Posterior vena cava (tissue), 2 donors: Measurements from ENCODE around the gene PDZD2. TPM values are rescaled to one million over a fixed set of nuclear protein-coding genes. Genes with fewer than 3 reads are reported as not detected.
"Not testable (repeated sequence)": the region's sequence is repeated elsewhere in the genome, so short reads cannot be mapped to it uniquely, and the experiment has no call there.

Experiments used
- DNase-seq: peaks from one replicate; pipeline ENCODE4 v3.0.0-alpha.2; 2020; ENCODE audit warnings: low spot score
- intact Hi-C, 2 donors: fragments of 100-400 bp; cut with DNase I; formaldehyde crosslinking; loops; one replicate each; pipeline versions ENCODE4 v1.14.1 to v1.14.2; 2022 to 2023
- total RNA-seq, 2 donors: library from RNA; stranded (reverse); fragmentation: NEBNext Ultra II Directional; extraction: Animal tissue kit (Norgen Biotek cat#: 25700); gene quantifications; one replicate each; pipeline ENCODE4 v1.2.1, GENCODE V29; 2021
- donor health status: DM: yes; HTN: yes; CAD: no.
- donor health status: DM: yes; HTN: yes; CAD: no.

The PDZD2 gene
- total RNA-seq, 2 donors from 2014 or later, result 4.1 to 4.9 TPM

GRCh38 chr5:32058101-32058500 is 419.2 kb downstream of the PDZD2 start:
- intact Hi-C loops, result no loop called here
- no peak for DNase-seq

DNA sequence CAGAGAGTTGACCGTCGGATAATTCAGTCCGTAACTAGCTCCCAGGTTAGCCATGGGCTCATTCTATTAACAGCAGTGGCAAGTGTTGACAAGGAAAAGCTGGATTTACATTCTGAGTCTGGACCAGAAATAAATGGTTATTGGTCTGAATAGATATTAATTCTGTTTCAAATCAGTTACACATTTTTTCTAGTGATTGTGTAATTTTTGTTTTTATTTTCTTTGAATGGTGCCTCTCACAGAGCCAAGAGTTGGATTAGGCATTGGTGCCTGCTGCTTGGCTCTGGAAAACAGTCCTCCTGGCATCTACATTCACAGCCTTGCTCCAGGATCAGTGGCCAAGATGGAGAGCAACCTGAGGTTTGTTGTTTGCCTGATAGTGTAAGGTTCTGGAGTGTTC is 420.1 kb downstream of the PDZD2 start:
- no peak for DNase-seq
- intact Hi-C loops, result no loop called here

DNA sequence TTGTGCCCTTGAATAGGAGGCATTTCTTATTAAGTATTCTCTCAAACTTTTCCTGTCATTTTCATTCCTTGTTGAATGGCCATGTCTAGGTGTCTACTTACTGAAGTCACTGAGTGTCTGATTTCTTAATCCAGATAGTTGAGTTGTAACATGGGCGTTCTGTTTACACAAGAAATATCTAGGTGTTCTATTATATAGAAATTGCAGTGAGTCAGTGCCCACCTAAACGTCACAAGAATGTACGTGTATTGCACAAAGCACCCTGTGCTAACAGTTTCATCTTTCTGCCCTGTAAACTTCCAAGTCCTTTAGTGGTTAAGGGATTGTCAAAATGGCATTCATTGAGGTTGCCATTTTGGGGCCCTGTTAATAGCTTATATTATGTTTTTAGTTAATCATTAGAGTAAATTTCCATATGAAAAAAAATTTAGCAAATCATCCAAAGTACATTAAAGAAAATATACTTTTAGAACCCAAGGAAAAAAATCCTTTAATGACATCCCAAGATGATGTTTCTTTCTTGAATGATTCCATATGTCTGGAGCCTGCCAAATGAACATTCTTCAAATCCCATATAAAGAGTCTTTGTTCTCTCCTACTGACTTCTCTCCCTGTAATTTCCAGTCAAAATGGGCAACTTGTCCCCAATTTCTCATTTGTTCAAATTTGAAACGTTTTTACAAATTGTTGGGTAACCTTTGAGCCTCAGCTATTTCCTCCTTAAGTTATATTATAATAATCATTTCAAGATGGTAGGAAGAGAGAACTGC is 421.0 kb downstream of the PDZD2 start:
- intact Hi-C loops, result no loop called here
- no peak for DNase-seq

DNA sequence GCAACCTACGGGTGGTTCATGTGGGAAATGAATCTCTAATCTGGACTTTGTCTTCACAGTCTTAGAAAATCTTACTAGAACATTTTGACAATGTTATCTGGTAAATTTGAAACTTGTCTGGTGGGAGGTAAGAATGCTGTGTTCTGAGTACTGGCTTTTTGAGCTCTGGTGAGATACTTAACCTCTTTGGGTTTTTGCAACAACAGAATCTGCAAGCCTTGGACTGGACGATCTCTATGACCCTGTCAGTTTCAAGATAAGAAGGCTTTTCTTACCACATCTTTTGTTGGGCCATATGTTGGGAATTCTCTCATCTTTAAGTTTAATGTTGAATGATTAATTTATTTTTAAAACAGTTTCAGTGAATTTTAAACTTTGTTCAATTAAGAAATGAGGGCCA is 422.3 kb downstream of the PDZD2 start:
- intact Hi-C loops, result no loop called here
- no peak for DNase-seq

GRCh38 chr5:32066448-32066847 is 427.5 kb downstream of the PDZD2 start:
- intact Hi-C loops, result no loop called here
- no peak for DNase-seq

DNA sequence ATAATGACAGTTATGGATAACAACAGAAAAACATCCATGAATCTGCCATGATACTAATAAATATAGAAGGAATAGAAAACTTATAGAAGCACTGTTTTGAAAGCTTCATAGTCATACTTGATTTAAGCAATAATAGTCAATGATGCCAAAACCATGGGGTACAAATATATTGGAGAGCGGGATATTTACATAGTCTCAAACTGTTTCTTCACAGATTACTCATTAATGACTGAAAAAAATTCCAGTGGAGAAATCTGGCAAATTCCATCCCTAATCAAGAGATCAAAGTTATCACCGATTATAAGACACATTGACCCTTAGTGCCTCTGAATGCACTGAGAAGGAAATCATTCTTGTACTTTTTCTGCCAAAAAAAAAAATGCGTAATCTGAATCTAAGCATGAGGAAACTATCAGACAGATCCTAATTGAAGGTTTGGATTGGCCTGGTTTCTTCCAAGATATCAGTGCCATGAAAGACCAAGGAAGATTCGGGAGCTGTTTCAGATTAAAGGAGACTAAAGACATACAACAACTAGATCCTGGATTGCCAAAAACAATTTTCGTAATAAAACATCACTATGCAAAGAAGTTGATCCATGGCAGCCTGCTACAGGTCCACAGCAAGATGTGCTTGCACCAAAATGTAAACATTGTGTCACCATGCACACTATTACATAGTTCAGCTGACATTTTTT is 429.0 kb downstream of the PDZD2 start:
- DNase-seq, result no peak
- intact Hi-C loops, result no loop called here

GRCh38 chr5:32068561-32068960 is 429.6 kb downstream of the PDZD2 start:
- no peak for DNase-seq
- intact Hi-C loops, result no loop called here

GRCh38 chr5:32069396-32069795 is 430.5 kb downstream of the PDZD2 start:
- intact Hi-C loops, result no loop called here

GRCh38 chr5:32071351-32071944 is 432.5 kb downstream of the PDZD2 start:
- no peak for DNase-seq
- intact Hi-C loops, result loop anchor here in 1 of 2 donors (5.0 to 10.0 kb wide), 3 partner anchors 244 to 487 kb away; no protein-coding TSS in a partner anchor

More at GRCh38 chr5:32069396-32069795, 430.5 kb downstream of the PDZD2 start:
- no peak for DNase-seq

- intact Hi-C loops, result loop anchor here in 1 of 2 donors (5.0 to 10.0 kb wide), 3 partner anchors 245 to 487 kb away; no protein-coding TSS in a partner anchor
- no peak for DNase-seq
Observed at GRCh38 chr5:32072054-32072453, 433.1 kb downstream of the PDZD2 start.

- DNase-seq, result no peak
- intact Hi-C loops, result loop anchor here in 1 of 2 donors (5.0 to 10.0 kb wide), 3 partner anchors 247 to 490 kb away; no protein-coding TSS in a partner anchor
Observed at GRCh38 chr5:32074401-32074800, 435.5 kb downstream of the PDZD2 start.

GRCh38 chr5:32076699-32077695 is 438.1 kb downstream of the PDZD2 start:
- DNase-seq, result no peak
- intact Hi-C loops, result loop anchor here in 1 of 2 donors (10.0 kb wide), 2 partner anchors 332 to 492 kb away; no protein-coding TSS in a partner anchor

DNA sequence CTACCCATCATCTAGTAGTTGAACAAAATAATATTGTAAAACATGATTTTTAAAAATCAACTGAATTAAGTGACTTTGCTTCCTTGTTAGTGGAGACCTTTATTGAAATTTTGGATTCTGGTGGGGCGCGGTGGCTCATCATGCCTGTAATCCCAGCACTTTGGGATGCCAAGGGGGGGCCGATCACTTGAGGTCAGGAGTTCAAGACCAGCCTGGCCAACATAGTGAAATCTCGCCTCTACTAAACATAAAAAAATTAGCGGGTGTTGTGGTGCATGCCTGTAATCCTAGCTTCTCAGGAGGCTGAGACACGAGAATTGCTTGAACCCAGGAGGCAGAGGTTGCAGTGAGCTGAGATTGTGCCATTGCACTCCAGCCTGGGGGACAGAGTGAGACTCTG is 439.9 kb downstream of the PDZD2 start:
- DNase-seq, result not testable (repeated sequence)
- intact Hi-C loops, result loop anchor here in 1 of 2 donors (10.0 kb wide), 2 partner anchors 334 to 494 kb away; no protein-coding TSS in a partner anchor

GRCh38 chr5:32080565-32080964 is 441.6 kb downstream of the PDZD2 start:
- DNase-seq, intact Hi-C loops: not testable (repeated sequence)

- intact Hi-C loops, result no loop called here
Observed at GRCh38 chr5:32082701-32083100, 443.8 kb downstream of the PDZD2 start.

GRCh38 chr5:32083981-32084430 is 445.1 kb downstream of the PDZD2 start:
- DNase-seq, result no peak
- intact Hi-C loops, result no loop called here

More at GRCh38 chr5:32082701-32083100, 443.8 kb downstream of the PDZD2 start:
- no peak for DNase-seq

GRCh38 chr5:32087086-32088082 is 448.5 kb downstream of the PDZD2 start:
- no peak for DNase-seq
- intact Hi-C loops, result no loop called here
